GM12801 (cell line): ENCODE data around the gene ASB1.

Experiments
- CTCF ChIP-seq: IDR thresholded peaks from one replicate; pipeline ENCODE4 v1.5.1; 2011; ENCODE audit warnings: control low read depth; ENCODE audit not compliant: insufficient read length; ENCODE audit errors: extremely low read depth

Gene ASB1

GRCh38 chr2:238382381-238382781, 44.3 kb upstream of the ASB1 start:
- no peak for TF ChIP-seq CTCF

GRCh38 chr2:238383135-238383534, 43.6 kb upstream of the ASB1 start:
- no peak for TF ChIP-seq CTCF

- TF ChIP-seq CTCF: no peak
Measured at GRCh38 chr2:238383743-238384380, 42.9 kb upstream of the ASB1 start.

- TF ChIP-seq CTCF: no peak
Measured at GRCh38 chr2:238387332-238387731, 39.4 kb upstream of the ASB1 start.

- TF ChIP-seq CTCF: no peak
Measured at GRCh38 chr2:238388794-238389193, 37.9 kb upstream of the ASB1 start.

- TF ChIP-seq CTCF: no peak
Measured at GRCh38 chr2:238389988-238390589, 36.6 kb upstream of the ASB1 start.

- no peak for TF ChIP-seq CTCF
Measured at GRCh38 chr2:238391042-238391689, 35.6 kb upstream of the ASB1 start.
